ENCODE results near the gene CAVIN3.

GRCh38 chr11:6321356-6321755 is 1.1 kb upstream of the CAVIN3 start:
- TF ChIP-seq MAX (IDR thresholded peaks at IDR 0.05) (no peak), POLR2A (IDR thresholded peaks at IDR 0.05; ENCODE audit: borderline replicate concordance, extremely low read depth, insufficient read depth, insufficient read length) (no peak), CTCF (IDR thresholded peaks at IDR 0.05 in 2 of 3, conservative IDR thresholded peaks at IDR 0.05 in 1 of 3; ENCODE audit: borderline replicate concordance in 1 of 3, insufficient read depth in 1 of 3, low read depth in 2 of 3, low read length in 2 of 3) (no peak), EZH2 (IDR thresholded peaks at IDR 0.05) (no peak), JUND (IDR thresholded peaks at IDR 0.05) (no peak), ELF1 (IDR thresholded peaks at IDR 0.05; ENCODE audit: borderline replicate concordance, low read depth) (no peak), SRF (IDR thresholded peaks at IDR 0.05; ENCODE audit: low read depth) (no peak), ZNF274 (IDR thresholded peaks at IDR 0.05; ENCODE audit: low read depth, low read length) (no peak)

Data from HCT116 (cell line).